ENCODE measurements around the gene SLX9. TPM values are rescaled to one million over a fixed set of nuclear protein-coding genes. Genes with fewer than 3 reads are reported as not detected.

The SLX9 gene, protein sequence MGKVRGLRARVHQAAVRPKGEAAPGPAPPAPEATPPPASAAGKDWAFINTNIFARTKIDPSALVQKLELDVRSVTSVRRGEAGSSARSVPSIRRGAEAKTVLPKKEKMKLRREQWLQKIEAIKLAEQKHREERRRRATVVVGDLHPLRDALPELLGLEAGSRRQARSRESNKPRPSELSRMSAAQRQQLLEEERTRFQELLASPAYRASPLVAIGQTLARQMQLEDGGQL
- polyA plus RNA-seq (2012; ENCODE audit: insufficient read depth, insufficient read length, low read depth), result 105 TPM

DNA sequence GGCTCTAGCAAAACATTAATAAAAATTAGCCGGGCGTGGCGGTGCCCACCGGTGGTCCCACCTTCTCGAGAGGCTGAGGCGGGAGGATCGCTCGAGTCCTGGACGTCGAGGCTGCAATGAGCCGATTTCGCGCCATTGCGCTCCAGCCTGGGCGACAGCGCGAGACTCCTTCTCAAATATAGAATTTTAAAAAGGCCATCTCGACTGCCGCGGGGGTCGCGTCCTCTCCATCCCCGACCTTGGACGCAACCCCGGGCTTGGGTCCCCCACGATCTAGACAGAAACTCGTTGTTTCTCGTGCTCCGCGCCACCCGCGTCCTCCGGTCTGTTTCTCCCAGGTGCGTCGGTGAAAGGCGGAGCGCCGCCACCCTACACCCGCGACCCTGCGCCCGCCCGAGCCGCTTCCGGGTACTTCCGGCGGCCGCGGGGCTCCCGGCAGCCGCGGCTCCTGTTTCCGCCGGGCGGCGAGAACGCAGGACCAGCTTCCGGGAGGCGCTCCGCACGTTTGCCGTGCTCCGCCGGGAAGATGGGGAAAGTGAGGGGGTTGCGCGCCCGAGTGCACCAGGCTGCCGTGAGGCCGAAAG, at the start of gene SLX9:
SLX9 (plus strand) TSS at position 498 of the 584 bp plus-strand sequence; CDS start at position 527, 29 bp downstream.
- Histone ChIP-seq H3K4me1 (no peaks in the 10 kb centered on the region; the same call in 1 of the 2 replicates), H3K36me3 (peaks cover 22% of the 10 kb centered on the region), H3K4me3 (ENCODE audit: low read depth, low read length) (peak within 1 kb of the TSS; percentile 99), H3K9me3 (no peaks in the 10 kb centered on the region), H3K27me3 (peaks cover 4% of the 10 kb centered on the region)
- TF ChIP-seq, protein P1, sequence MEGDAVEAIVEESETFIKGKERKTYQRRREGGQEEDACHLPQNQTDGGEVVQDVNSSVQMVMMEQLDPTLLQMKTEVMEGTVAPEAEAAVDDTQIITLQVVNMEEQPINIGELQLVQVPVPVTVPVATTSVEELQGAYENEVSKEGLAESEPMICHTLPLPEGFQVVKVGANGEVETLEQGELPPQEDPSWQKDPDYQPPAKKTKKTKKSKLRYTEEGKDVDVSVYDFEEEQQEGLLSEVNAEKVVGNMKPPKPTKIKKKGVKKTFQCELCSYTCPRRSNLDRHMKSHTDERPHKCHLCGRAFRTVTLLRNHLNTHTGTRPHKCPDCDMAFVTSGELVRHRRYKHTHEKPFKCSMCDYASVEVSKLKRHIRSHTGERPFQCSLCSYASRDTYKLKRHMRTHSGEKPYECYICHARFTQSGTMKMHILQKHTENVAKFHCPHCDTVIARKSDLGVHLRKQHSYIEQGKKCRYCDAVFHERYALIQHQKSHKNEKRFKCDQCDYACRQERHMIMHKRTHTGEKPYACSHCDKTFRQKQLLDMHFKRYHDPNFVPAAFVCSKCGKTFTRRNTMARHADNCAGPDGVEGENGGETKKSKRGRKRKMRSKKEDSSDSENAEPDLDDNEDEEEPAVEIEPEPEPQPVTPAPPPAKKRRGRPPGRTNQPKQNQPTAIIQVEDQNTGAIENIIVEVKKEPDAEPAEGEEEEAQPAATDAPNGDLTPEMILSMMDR (IDR thresholded peaks at IDR 0.05; ENCODE audit: low read depth, low read length), result no peak
- DNase-seq, result peak; percentile 89

DNA sequence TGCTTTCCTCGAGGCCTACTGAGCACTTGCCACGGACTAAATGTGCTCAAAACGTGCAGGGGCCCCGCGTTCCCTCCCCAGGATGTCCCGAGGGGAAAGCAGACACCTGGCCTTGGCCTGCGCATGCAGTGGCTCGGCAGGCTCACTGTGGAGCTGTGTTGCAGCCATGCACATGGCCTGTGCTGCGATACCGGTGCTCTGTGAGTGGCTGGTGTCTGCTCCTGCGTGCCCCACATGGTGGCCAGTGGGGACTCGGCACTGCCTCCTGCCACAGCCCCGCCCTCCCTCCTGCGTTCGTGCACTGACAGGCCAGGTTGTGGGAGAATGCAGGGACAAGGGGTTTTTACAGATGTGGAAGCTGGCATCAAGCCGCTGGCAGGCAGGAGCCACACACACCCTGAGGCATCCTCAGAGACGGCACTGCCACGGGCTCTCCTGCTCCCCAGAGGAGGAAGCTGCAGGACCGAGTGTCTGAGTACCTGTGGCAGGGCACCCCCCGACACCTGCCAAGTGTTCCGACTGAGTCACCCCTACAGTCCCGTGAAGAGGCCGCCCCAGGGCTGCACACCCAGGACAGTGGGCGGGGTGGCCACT, 49.4 kb upstream of the SLX9 start:
- no peaks in the 10 kb centered on the region for H3K36me3 ChIP-seq
- DNase-seq, result peak; percentile 73
- no peaks in the 10 kb centered on the region for H3K4me1 ChIP-seq
- TF ChIP-seq, protein P1 (IDR thresholded peaks at IDR 0.05; ENCODE audit: low read depth, low read length), result no peak
- H3K9me3 ChIP-seq, result no peaks in the 10 kb centered on the region
- H3K4me3 ChIP-seq (ENCODE audit: low read depth, low read length), result no peak overlapping the region
- H3K27me3 ChIP-seq, result 0 out of 2 replicates have a peak, but pooled peaks cover 3% of the 10 kb centered on the region

DNA sequence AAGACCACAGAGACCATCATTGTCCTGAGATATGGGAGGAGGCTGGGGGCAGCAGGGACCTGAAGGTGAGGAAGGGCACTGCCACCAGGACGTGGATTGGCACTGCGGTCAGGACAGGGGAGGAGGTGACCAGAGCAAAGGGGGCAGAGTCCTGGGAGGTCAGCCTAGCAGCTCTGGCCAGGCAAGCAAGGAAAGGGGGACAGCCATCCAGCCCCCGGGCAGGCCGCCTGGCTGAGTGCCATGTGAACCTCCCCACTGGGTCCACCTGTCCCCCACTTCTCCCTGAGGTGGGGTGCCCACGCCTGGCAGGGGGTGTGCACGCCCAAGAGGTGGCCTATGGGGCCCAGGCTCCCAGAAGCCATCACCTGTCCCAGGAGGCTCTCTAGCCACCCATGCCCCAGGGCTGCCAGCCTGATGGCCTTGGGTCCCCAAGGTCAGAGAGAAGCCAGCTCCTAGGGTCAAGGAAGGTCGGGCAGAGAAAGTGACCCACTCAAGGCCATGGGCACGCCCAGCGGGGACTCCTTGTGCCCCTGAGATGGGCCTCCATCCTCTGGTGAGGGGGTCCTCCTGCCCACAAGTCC, 48.8 kb upstream of the SLX9 start:
- Histone ChIP-seq H3K27me3 (0 out of 2 replicates have a peak, but pooled peaks cover 3% of the 10 kb centered on the region), H3K4me1 (no peaks in the 10 kb centered on the region), H3K36me3 (no peaks in the 10 kb centered on the region), H3K4me3 (ENCODE audit: low read depth, low read length) (no peak overlapping the region), H3K9me3 (no peaks in the 10 kb centered on the region)
- DNase-seq, result peak; percentile 5
- TF ChIP-seq, protein P1 (IDR thresholded peaks at IDR 0.05; ENCODE audit: low read depth, low read length), result no peak

DNA sequence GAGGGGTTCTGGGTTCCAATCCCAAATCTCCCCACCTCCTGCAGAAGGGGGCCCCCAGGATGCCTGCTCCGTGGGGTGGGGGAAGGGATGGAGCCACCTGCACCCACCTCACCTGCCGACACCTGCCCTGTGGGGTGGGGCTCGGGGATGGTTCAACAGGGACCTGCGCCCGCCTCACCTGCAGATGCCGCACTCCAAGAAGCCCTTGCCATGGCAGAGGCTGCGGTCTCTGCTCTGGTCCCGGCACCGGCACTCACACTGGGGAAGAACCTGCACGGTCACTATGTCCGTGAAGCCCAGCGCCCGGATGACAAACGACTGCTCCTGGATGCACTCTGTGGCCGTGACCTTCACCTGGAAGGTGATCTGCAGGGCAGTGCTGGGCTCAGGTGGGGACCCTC, 48.2 kb upstream of the SLX9 start:
- Histone ChIP-seq H3K4me1 (no peaks in the 10 kb centered on the region), H3K4me3 (ENCODE audit: low read depth, low read length) (no peak overlapping the region), H3K27me3 (0 out of 2 replicates have a peak, but pooled peaks cover 3% of the 10 kb centered on the region), H3K36me3 (no peaks in the 10 kb centered on the region), H3K9me3 (no peaks in the 10 kb centered on the region)
- DNase-seq, result no peak
- TF ChIP-seq, protein P1 (IDR thresholded peaks at IDR 0.05; ENCODE audit: low read depth, low read length), result no peak

- H3K4me1 ChIP-seq, result no peaks in the 10 kb centered on the region
- H3K9me3 ChIP-seq, result no peaks in the 10 kb centered on the region
- H3K27me3 ChIP-seq, result 0 out of 2 replicates have a peak, but pooled peaks cover 3% of the 10 kb centered on the region
- DNase-seq, result no peak
- TF ChIP-seq, protein P1 (IDR thresholded peaks at IDR 0.05; ENCODE audit: low read depth, low read length), result no peak
- H3K4me3 ChIP-seq (ENCODE audit: low read depth, low read length), result no peak overlapping the region
- H3K36me3 ChIP-seq, result no peaks in the 10 kb centered on the region
Measured at GRCh38 chr21:44892095-44892494, 47.7 kb upstream of the SLX9 start.
